Measurements from ENCODE around the gene SP110. TPM values are rescaled to one million over a fixed set of nuclear protein-coding genes. Genes with fewer than 3 reads are reported as not detected.

Gene SP110
- total RNA-seq, 2 experiments from 2014 or later, result 153 to 158 TPM

GRCh38 chr2:230217424-230217823, 2.4 kb downstream of the SP110 start:
- ATAC-seq (ENCODE audit: low read depth) (no peak), DNase-seq (no peak)
- peaks cover 58% of the 10 kb centered on the region for H3K4me1 Mint-ChIP-seq
- peaks cover 56% of the 10 kb centered on the region for H3K36me3 Mint-ChIP-seq
- H3K27ac Mint-ChIP-seq, result peak overlapping the region; percentile 85
- H3K9me3 Mint-ChIP-seq, result no peaks in the 10 kb centered on the region
- H3K4me3 Mint-ChIP-seq, result peak overlapping the region; percentile 99
- POLR2A ChIA-PET, result interaction anchor here (1.3 to 5.0 kb wide), 4 partner anchors 10 to 193 kb away, joined by 4 to 56 read pairs (median 26); partner anchors contain the start of gene SP140L
- H3K27me3 Mint-ChIP-seq, result no peaks in the 10 kb centered on the region

GRCh38 chr2:230216489-230216888, 3.3 kb downstream of the SP110 start:
- no peaks in the 10 kb centered on the region for H3K9me3 Mint-ChIP-seq
- POLR2A ChIA-PET, result interaction anchor here (0.6 to 5.0 kb wide), 5 partner anchors 33 to 477 kb away, joined by 3 to 56 read pairs (median 4); partner anchors contain the start of gene SP140L
- H3K4me3 Mint-ChIP-seq, result peak overlapping the region; percentile 99
- peak; percentile 10 for ATAC-seq (ENCODE audit: low read depth)
- peaks cover 58% of the 10 kb centered on the region for H3K4me1 Mint-ChIP-seq
- peak overlapping the region; percentile 64 for H3K27ac Mint-ChIP-seq
- DNase-seq, result no peak
- peaks cover 62% of the 10 kb centered on the region for H3K36me3 Mint-ChIP-seq
- no peaks in the 10 kb centered on the region for H3K27me3 Mint-ChIP-seq

- Mint-ChIP-seq H3K27me3 (no peaks in the 10 kb centered on the region), H3K9me3 (no peaks in the 10 kb centered on the region), H3K27ac (no peak overlapping the region), H3K36me3 (peaks cover 44% of the 10 kb centered on the region), H3K4me3 (no peak overlapping the region), H3K4me1 (peaks cover 39% of the 10 kb centered on the region)
- peak; percentile 70 for ATAC-seq (ENCODE audit: low read depth)
- no peak for DNase-seq
- POLR2A ChIA-PET, result interaction anchor here (0.5 to 3.6 kb wide), 3 partner anchors 10 to 39 kb away, joined by 3 to 16 read pairs (median 3); partner anchors contain the start of gene SP110
Observed at GRCh38 chr2:230209422-230210051, 10.2 kb downstream of the SP110 start.

GRCh38 chr2:230208576-230208975, 11.2 kb downstream of the SP110 start:
- POLR2A ChIA-PET, result interaction anchor here (0.9 to 3.6 kb wide), 2 partner anchors 11 to 38 kb away, joined by 3 to 16 read pairs; partner anchors contain the start of gene SP110
- DNase-seq (no peak), ATAC-seq (ENCODE audit: low read depth) (peak; percentile 51)
- no peaks in the 10 kb centered on the region for H3K27me3 Mint-ChIP-seq
- no peak overlapping the region for H3K27ac Mint-ChIP-seq
- peaks cover 30% of the 10 kb centered on the region for H3K4me1 Mint-ChIP-seq
- no peaks in the 10 kb centered on the region for H3K9me3 Mint-ChIP-seq
- peaks cover 43% of the 10 kb centered on the region for H3K36me3 Mint-ChIP-seq
- H3K4me3 Mint-ChIP-seq, result no peak overlapping the region

- Mint-ChIP-seq H3K4me3 (no peak overlapping the region), H3K27ac (peak overlapping the region; percentile 59), H3K4me1 (peaks cover 26% of the 10 kb centered on the region), H3K27me3 (no peaks in the 10 kb centered on the region), H3K9me3 (peaks cover 4% of the 10 kb centered on the region), H3K36me3 (peaks cover 47% of the 10 kb centered on the region)
- DNase-seq (no peak), ATAC-seq (ENCODE audit: low read depth) (no peak)
- POLR2A ChIA-PET, result interaction anchor here (0.6 to 2.1 kb wide), 2 partner anchors 122 to 210 kb away, joined by 3 to 5 read pairs; partner anchors contain the start of genes SP100 and SP140L
Observed at GRCh38 chr2:230205721-230206120, 14.1 kb downstream of the SP110 start.

GRCh38 chr2:230205034-230205433, 14.8 kb downstream of the SP110 start:
- H3K27me3 Mint-ChIP-seq, result no peaks in the 10 kb centered on the region
- peaks cover 54% of the 10 kb centered on the region for H3K36me3 Mint-ChIP-seq
- peaks cover 26% of the 10 kb centered on the region for H3K4me1 Mint-ChIP-seq
- peak overlapping the region; percentile 59 for H3K27ac Mint-ChIP-seq
- DNase-seq (no peak), ATAC-seq (ENCODE audit: low read depth) (no peak)
- POLR2A ChIA-PET, result interaction anchor here (0.6 to 2.1 kb wide), 2 partner anchors 122 to 211 kb away, joined by 3 to 5 read pairs; partner anchors contain the start of genes SP100 and SP140L
- H3K9me3 Mint-ChIP-seq, result peaks cover 4% of the 10 kb centered on the region
- H3K4me3 Mint-ChIP-seq, result no peak overlapping the region

- Mint-ChIP-seq H3K4me1 (peaks cover 26% of the 10 kb centered on the region), H3K36me3 (peaks cover 69% of the 10 kb centered on the region), H3K9me3 (peaks cover 5% of the 10 kb centered on the region), H3K27ac (no peak overlapping the region), H3K4me3 (no peak overlapping the region), H3K27me3 (no peaks in the 10 kb centered on the region)
- DNase-seq, result no peak
- POLR2A ChIA-PET, result no interaction called here
- ATAC-seq (ENCODE audit: low read depth), result no peak
Observed at GRCh38 chr2:230203110-230203676, 16.6 kb downstream of the SP110 start.

- ATAC-seq (ENCODE audit: low read depth) (no peak), DNase-seq (no peak)
- Mint-ChIP-seq H3K9me3 (peaks cover 5% of the 10 kb centered on the region), H3K4me3 (no peak overlapping the region), H3K27ac (peak overlapping the region; percentile 76), H3K36me3 (peaks cover 75% of the 10 kb centered on the region), H3K27me3 (no peaks in the 10 kb centered on the region), H3K4me1 (peaks cover 26% of the 10 kb centered on the region)
- POLR2A ChIA-PET, result no interaction called here
Observed at GRCh38 chr2:230202430-230203109, 17.2 kb downstream of the SP110 start.

- ATAC-seq (ENCODE audit: low read depth) (no peak), DNase-seq (no peak)
- H3K9me3 Mint-ChIP-seq, result peaks cover 6% of the 10 kb centered on the region
- no peak overlapping the region for H3K4me3 Mint-ChIP-seq
- no peaks in the 10 kb centered on the region for H3K27me3 Mint-ChIP-seq
- peaks cover 80% of the 10 kb centered on the region for H3K36me3 Mint-ChIP-seq
- no peak overlapping the region for H3K27ac Mint-ChIP-seq
- POLR2A ChIA-PET, result no interaction called here
- H3K4me1 Mint-ChIP-seq, result peaks cover 2% of the 10 kb centered on the region
Observed at GRCh38 chr2:230184727-230185578, 34.8 kb downstream of the SP110 start.

- Mint-ChIP-seq H3K4me1 (peaks cover 7% of the 10 kb centered on the region), H3K36me3 (peaks cover 76% of the 10 kb centered on the region), H3K4me3 (no peak overlapping the region), H3K9me3 (peaks cover 1% of the 10 kb centered on the region), H3K27ac (peak overlapping the region; percentile 13), H3K27me3 (no peaks in the 10 kb centered on the region)
- POLR2A ChIA-PET, result no interaction called here
- no peak for DNase-seq
- ATAC-seq (ENCODE audit: low read depth), result no peak
Observed at GRCh38 chr2:230181195-230181594, 38.6 kb downstream of the SP110 start.

GRCh38 chr2:230179907-230180306, 39.9 kb downstream of the SP110 start:
- Mint-ChIP-seq H3K4me1 (peaks cover 9% of the 10 kb centered on the region), H3K27ac (no peak overlapping the region), H3K4me3 (no peak overlapping the region), H3K9me3 (peaks cover 1% of the 10 kb centered on the region), H3K36me3 (peaks cover 72% of the 10 kb centered on the region), H3K27me3 (no peaks in the 10 kb centered on the region)
- no peak for ATAC-seq (ENCODE audit: low read depth)
- POLR2A ChIA-PET, result no interaction called here
- no peak for DNase-seq

GRCh38 chr2:230178546-230179485, 41.0 kb downstream of the SP110 start:
- POLR2A ChIA-PET, result no interaction called here
- Mint-ChIP-seq H3K9me3 (peaks cover 1% of the 10 kb centered on the region), H3K4me1 (peaks cover 9% of the 10 kb centered on the region), H3K4me3 (no peak overlapping the region), H3K27ac (peak overlapping the region; percentile 74), H3K36me3 (peaks cover 65% of the 10 kb centered on the region), H3K27me3 (no peaks in the 10 kb centered on the region)
- ATAC-seq (ENCODE audit: low read depth), result no peak
- no peak for DNase-seq

Measured in activated naive CD8-positive, alpha-beta T cell treated with anti-CD3 and anti-CD28 coated beads, Interleukin-2, amount 10 ng/mL, durations not matched to agents 7 days and 5 days (primary cell).